AG04449 (cell line): ENCODE results near the gene BICDL2.

Source experiments
- CTCF ChIA-PET: fragments of 350-600 bp; formaldehyde crosslinking; extraction: SDS; loops from one replicate; lab custom pipeline; 2021; ENCODE audit warnings: antibody characterized with exemption; lab: Yijun Ruan, JAX
- POLR2A ChIA-PET: fragments of 400-600, 350-600 bp; formaldehyde crosslinking; extraction: SDS; loops from one replicate; lab custom pipeline; 2020; ENCODE audit warnings: antibody characterized with exemption, inconsistent platforms; lab: Yijun Ruan, JAX
- DNase-seq: peaks from one replicate; pipeline ENCODE4 v3.0.0-alpha.2; 2010; ENCODE audit warnings: low read depth, low spot score
- H3K4me3 ChIP-seq: 2 replicates; pipeline ENCODE4 v1.5.1; 2011; ENCODE audit warnings: low read depth, mild to moderate bottlenecking, control low read depth, low read length
- TF ChIP-seq, protein P1 (sequence below): IDR thresholded peaks from one replicate; pipeline ENCODE4 v1.5.1; 2011; ENCODE audit warnings: mild to moderate bottlenecking, moderate library complexity, low read length, control low read depth, inconsistent platforms; ENCODE audit not compliant: insufficient read depth; ENCODE audit errors: missing control alignments

The BICDL2 gene

DNA sequence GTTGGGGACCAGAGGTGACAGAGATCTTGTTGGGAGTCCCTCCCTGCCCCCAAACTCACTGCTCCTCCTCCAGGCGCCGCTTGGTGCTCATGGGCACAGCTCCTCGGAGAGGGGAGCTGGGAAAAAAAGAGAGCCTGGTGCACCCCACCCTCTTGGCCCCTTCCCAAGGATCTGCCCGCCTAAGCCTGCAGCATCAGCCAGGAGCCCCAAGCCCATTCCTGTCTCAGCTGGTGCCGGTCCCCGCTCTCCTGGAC, 13.4 kb downstream of the BICDL2 start:
- TF ChIP-seq, protein P1, sequence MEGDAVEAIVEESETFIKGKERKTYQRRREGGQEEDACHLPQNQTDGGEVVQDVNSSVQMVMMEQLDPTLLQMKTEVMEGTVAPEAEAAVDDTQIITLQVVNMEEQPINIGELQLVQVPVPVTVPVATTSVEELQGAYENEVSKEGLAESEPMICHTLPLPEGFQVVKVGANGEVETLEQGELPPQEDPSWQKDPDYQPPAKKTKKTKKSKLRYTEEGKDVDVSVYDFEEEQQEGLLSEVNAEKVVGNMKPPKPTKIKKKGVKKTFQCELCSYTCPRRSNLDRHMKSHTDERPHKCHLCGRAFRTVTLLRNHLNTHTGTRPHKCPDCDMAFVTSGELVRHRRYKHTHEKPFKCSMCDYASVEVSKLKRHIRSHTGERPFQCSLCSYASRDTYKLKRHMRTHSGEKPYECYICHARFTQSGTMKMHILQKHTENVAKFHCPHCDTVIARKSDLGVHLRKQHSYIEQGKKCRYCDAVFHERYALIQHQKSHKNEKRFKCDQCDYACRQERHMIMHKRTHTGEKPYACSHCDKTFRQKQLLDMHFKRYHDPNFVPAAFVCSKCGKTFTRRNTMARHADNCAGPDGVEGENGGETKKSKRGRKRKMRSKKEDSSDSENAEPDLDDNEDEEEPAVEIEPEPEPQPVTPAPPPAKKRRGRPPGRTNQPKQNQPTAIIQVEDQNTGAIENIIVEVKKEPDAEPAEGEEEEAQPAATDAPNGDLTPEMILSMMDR = no peak
- ChIA-PET POLR2A (interaction anchor here (0.6 to 5.7 kb wide), 6 partner anchors 8 to 111 kb away, joined by 3 to 40 read pairs (median 6); partner anchors contain the start of gene ZNF213), CTCF (interaction anchor here (1.2 to 6.5 kb wide), 2 partner anchors 8 to 36 kb away, joined by 4 to 71 read pairs; no protein-coding TSS in a partner anchor)
- peak overlapping the region; percentile 75 for H3K4me3 ChIP-seq
- no peak for DNase-seq

DNA sequence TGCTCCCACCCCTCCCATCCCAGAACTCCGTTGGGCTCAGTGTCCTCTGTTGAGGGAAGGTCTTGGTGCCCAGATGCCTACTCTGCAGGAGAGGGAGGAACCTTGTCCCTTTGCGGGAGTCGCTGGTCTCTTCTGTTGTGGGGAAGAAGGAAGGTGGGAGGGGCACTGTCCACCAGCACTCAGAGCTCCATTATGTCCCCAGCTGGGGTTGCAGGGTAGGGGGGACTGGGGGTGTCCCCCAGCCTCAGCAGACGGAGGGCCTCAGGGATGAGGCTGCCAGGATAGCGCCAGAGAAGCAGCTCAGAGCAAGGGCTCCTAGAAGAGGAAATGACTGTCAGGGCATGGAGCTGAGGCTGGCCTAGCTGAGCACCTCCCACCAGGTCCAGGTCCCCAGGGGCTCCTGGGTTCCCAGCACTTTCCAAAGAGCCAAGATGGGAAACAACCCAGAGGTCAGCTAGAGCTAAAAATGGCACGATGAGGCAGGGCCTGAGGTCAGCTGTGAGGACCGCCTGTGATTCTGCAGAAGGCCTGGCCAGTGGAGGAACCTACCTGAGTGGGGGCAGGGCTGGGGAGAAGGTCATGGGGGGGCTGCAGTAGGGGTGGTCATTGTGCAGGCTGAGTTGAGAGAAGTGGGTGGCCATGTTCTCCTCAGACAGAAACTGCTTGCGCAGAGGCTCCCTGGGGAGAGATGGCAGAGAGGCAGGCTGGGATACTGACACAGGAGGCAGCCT, 13.9 kb downstream of the BICDL2 start:
- TF ChIP-seq, protein P1 = no peak
- no peak for DNase-seq
- ChIA-PET CTCF (interaction anchor here (1.2 to 6.5 kb wide), 3 partner anchors 9 to 37 kb away, joined by 4 to 71 read pairs (median 5); no protein-coding TSS in a partner anchor), POLR2A (interaction anchor here (0.6 to 5.7 kb wide), 8 partner anchors 9 to 112 kb away, joined by 3 to 40 read pairs (median 4); partner anchors contain the start of gene ZNF213)
- peak overlapping the region; percentile 75 for H3K4me3 ChIP-seq

DNA sequence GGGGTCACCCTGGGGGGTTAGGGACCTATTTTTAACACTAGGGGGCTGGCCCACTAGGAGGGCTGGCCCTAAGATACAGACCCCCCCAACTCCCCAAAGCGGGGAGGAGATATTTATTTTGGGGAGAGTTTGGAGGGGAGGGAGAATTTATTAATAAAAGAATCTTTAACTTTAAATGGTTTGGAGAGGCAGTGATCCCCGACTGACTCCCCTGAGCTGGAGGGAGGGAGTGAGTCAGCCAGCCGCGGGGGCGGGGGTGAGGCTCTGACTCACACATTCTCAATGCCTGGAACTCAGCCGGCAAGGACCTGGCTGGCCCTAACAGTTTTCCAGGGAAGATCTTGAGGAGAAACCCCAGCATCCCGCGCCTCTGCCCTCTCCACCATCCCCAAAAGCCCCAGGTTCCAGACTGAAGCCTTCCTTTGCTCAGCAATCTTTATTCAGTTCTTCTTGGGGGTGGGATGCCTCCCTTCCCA, 14.5 kb downstream of the BICDL2 start:
- H3K4me3 ChIP-seq = peak overlapping the region; percentile 98
- ChIA-PET POLR2A (interaction anchor here (0.9 to 5.7 kb wide), 7 partner anchors 10 to 110 kb away, joined by 3 to 40 read pairs (median 7); no protein-coding TSS in a partner anchor), CTCF (interaction anchor here (2.2 to 6.5 kb wide), 2 partner anchors 9 to 38 kb away, joined by 5 to 71 read pairs; no protein-coding TSS in a partner anchor)
- peak; percentile 83 for DNase-seq
- TF ChIP-seq, protein P1 = no peak

GRCh38 chr16:3021449-3022207, 15.1 kb downstream of the BICDL2 start:
- peak; percentile 75 for DNase-seq
- ChIA-PET CTCF (interaction anchor here (0.7 to 6.5 kb wide), 4 partner anchors 10 to 108 kb away, joined by 3 to 71 read pairs (median 6); no protein-coding TSS in a partner anchor), POLR2A (interaction anchor here (0.8 to 5.7 kb wide), 10 partner anchors 10 to 136 kb away, joined by 3 to 40 read pairs (median 7); no protein-coding TSS in a partner anchor)
- TF ChIP-seq, protein P1 = peak; percentile 71
- peak overlapping the region; percentile 98 for H3K4me3 ChIP-seq

DNA sequence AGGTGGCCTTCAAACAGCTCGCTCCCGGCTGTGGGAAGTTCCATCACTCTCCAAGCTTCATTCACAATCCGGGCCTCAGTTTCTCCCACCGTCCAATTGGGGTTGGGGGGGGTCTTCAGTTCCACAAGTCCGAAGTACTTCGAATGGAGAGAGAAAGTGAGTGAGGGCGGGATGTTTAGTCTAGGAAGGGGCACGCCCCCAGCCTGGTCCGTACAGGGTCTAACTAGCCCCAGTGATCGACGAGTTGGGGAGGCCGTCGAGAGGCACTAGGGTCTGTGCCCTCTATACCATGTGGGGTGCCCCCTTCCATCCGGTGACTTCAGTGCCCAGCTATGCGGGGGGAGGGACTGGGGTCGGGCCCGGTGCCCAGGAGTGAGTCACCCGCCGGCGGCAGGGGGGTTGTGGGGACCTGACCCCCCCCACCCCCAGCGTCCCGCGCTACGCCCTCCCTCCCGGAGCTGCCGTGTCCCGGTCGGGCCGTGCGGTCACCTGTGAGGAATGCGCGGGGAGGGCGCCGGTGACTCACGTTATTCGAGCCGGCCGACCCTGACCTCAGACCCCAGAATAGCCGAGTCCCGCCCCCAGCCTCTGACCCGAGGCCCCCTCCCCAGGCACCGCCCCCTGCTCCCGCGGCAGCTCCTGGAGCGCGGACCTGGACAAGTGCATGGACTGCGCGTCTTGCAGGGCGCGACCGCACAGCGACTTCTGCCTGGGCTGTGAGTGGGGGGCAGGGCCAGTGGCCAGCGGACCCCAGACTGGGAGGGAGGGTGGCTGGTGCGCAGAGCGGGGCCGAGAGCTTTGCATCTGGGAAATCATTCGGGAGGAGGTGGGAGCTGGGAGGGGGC, 15.9 kb downstream of the BICDL2 start:
- TF ChIP-seq, protein P1 = no peak
- peak overlapping the region; percentile 98 for H3K4me3 ChIP-seq
- CTCF ChIA-PET = interaction anchor here (0.7 to 6.5 kb wide), 7 partner anchors 9 to 108 kb away, joined by 3 to 71 read pairs (median 5); partner anchors contain the start of gene CLDN9

More for the DNA sequence above, 15.9 kb downstream of the BICDL2 start:
- no peak for DNase-seq
- POLR2A ChIA-PET = interaction anchor here (0.6 to 5.7 kb wide), 15 partner anchors 8 to 177 kb away, joined by 3 to 40 read pairs (median 5); partner anchors contain the start of gene ZNF213
